ENCODE measurements around the gene KRTAP10-2.
"Not testable (repeated sequence)": the region's sequence is repeated elsewhere in the genome, so short reads cannot be mapped to it uniquely, and the experiment has no call there.

KRTAP10-2 gene

GRCh38 chr21:44564886-44565598 is 13.7 kb upstream of the KRTAP10-2 start:
- no peak for DNase-seq

GRCh38 chr21:44564099-44564498 is 12.8 kb upstream of the KRTAP10-2 start:
- no peak for DNase-seq

GRCh38 chr21:44558695-44559094 is 7.4 kb upstream of the KRTAP10-2 start, which contains the start of gene KRTAP10-3:
Gene KRTAP10-3 (minus strand): TSS chr21:44558795. CDS start chr21:44558715, 80 bp downstream.
- no peak for DNase-seq

- not testable (repeated sequence) for DNase-seq
Measured at GRCh38 chr21:44558329-44558675, 7.0 kb upstream of the KRTAP10-2 start.

GRCh38 chr21:44557491-44558328 is 6.4 kb upstream of the KRTAP10-2 start:
- no peak for DNase-seq

- no peak for DNase-seq
Measured at GRCh38 chr21:44556879-44557278, 5.6 kb upstream of the KRTAP10-2 start.

- DNase-seq, result no peak
Measured at GRCh38 chr21:44555200-44555875, 4.0 kb upstream of the KRTAP10-2 start.

GRCh38 chr21:44552681-44553080 is 1.4 kb upstream of the KRTAP10-2 start:
- DNase-seq, result no peak

GRCh38 chr21:44552136-44552535 is 831 bp upstream of the KRTAP10-2 start:
- no peak for DNase-seq

GRCh38 chr21:44550807-44551206 is 498 bp downstream of the KRTAP10-2 start:
- no peak for DNase-seq

GRCh38 chr21:44550285-44550684 is 1.0 kb downstream of the KRTAP10-2 start:
- DNase-seq, result not testable (repeated sequence)

- no peak for DNase-seq
Measured at GRCh38 chr21:44549525-44550211, 1.6 kb downstream of the KRTAP10-2 start.

GRCh38 chr21:44548922-44549321 is 2.4 kb downstream of the KRTAP10-2 start:
- DNase-seq, result no peak

GRCh38 chr21:44548381-44548780 is 2.9 kb downstream of the KRTAP10-2 start:
- DNase-seq, result no peak

- DNase-seq, result no peak
Measured at GRCh38 chr21:44547656-44548331, 3.5 kb downstream of the KRTAP10-2 start.

- DNase-seq, result no peak
Measured at GRCh38 chr21:44544566-44544965, 6.7 kb downstream of the KRTAP10-2 start.

- DNase-seq, result no peak
Measured at GRCh38 chr21:44542716-44543115, 8.6 kb downstream of the KRTAP10-2 start.

- no peak for DNase-seq
Measured at GRCh38 chr21:44540741-44541288, 10.5 kb downstream of the KRTAP10-2 start.

- DNase-seq, result no peak
Measured at GRCh38 chr21:44539991-44540666, 11.2 kb downstream of the KRTAP10-2 start, which contains the start of gene KRTAP10-1. Gene KRTAP10-1 (minus strand): TSS chr21:44540195. CDS start chr21:44540150, 45 bp downstream.

- DNase-seq, result no peak
Measured at GRCh38 chr21:44539046-44539445, 12.3 kb downstream of the KRTAP10-2 start.

Measured in NCI-H1048 (cell line).